ENCODE measurements around the gene BMP6.
"Not testable (repeated sequence)": the region's sequence is repeated elsewhere in the genome, so short reads cannot be mapped to it uniquely, and the experiment has no call there.

BMP6 gene

GRCh38 chr6:7803214-7803613 lies 77.3 kb downstream of the BMP6 start:
- Histone ChIP-seq H3K4me1 (ENCODE audit: control insufficient read depth, insufficient read depth, low read length) (no peaks in the 10 kb centered on the region), H3K27me3 (ENCODE audit: control insufficient read depth, insufficient read depth, low read length) (peaks cover 11% of the 10 kb centered on the region), H3K4me3 (ENCODE audit: low read length) (no peak overlapping the region), H3K9me3 (replicated peaks; ENCODE audit: low read length) (no peaks in the 10 kb centered on the region), H3K9ac (ENCODE audit: low read depth, low read length) (no peak overlapping the region), H3K4me2 (ENCODE audit: low read length) (no peak overlapping the region), H3K36me3 (ENCODE audit: insufficient read depth, low read length) (no peaks in the 10 kb centered on the region)

- H3K27me3 ChIP-seq (ENCODE audit: control insufficient read depth, insufficient read depth, low read length), result peaks cover 15% of the 10 kb centered on the region
- H3K36me3 ChIP-seq (ENCODE audit: insufficient read depth, low read length), result no peaks in the 10 kb centered on the region
- H3K4me2 ChIP-seq (ENCODE audit: low read length), result no peak overlapping the region
- no peak overlapping the region for H3K4me3 ChIP-seq (ENCODE audit: low read length)
- H3K4me1 ChIP-seq (ENCODE audit: control insufficient read depth, insufficient read depth, low read length), result no peaks in the 10 kb centered on the region
- H3K9ac ChIP-seq (ENCODE audit: low read depth, low read length), result no peak overlapping the region
- H3K9me3 ChIP-seq (replicated peaks; ENCODE audit: low read length), result no peaks in the 10 kb centered on the region
These were observed 79.4 kb downstream of the BMP6 start for GRCh38 chr6:7805078-7805849.

- no peaks in the 10 kb centered on the region for H3K36me3 ChIP-seq (ENCODE audit: insufficient read depth, low read length)
- H3K27me3 ChIP-seq (ENCODE audit: control insufficient read depth, insufficient read depth, low read length), result peaks cover 15% of the 10 kb centered on the region
These were observed 79.9 kb downstream of the BMP6 start for GRCh38 chr6:7805850-7806214.

GRCh38 chr6:7806711-7807110 lies 80.8 kb downstream of the BMP6 start:
- Histone ChIP-seq H3K9me3 (replicated peaks; ENCODE audit: low read length) (no peaks in the 10 kb centered on the region), H3K4me3 (ENCODE audit: low read length) (no peak overlapping the region), H3K4me2 (ENCODE audit: low read length) (no peak overlapping the region), H3K4me1 (ENCODE audit: control insufficient read depth, insufficient read depth, low read length) (no peaks in the 10 kb centered on the region), H3K36me3 (ENCODE audit: insufficient read depth, low read length) (no peaks in the 10 kb centered on the region), H3K27me3 (ENCODE audit: control insufficient read depth, insufficient read depth, low read length) (peaks cover 15% of the 10 kb centered on the region), H3K9ac (ENCODE audit: low read depth, low read length) (no peak overlapping the region)

More at GRCh38 chr6:7805850-7806214, 79.9 kb downstream of the BMP6 start:
- no peak overlapping the region for H3K9ac ChIP-seq (ENCODE audit: low read depth, low read length)
- H3K4me3 ChIP-seq (ENCODE audit: low read length), result no peak overlapping the region
- no peaks in the 10 kb centered on the region for H3K4me1 ChIP-seq (ENCODE audit: control insufficient read depth, insufficient read depth, low read length)
- no peaks in the 10 kb centered on the region for H3K9me3 ChIP-seq (replicated peaks; ENCODE audit: low read length)
- no peak overlapping the region for H3K4me2 ChIP-seq (ENCODE audit: low read length)

GRCh38 chr6:7809346-7809745 lies 83.4 kb downstream of the BMP6 start:
- Histone ChIP-seq H3K9me3 (replicated peaks; ENCODE audit: low read length) (no peaks in the 10 kb centered on the region), H3K4me3 (ENCODE audit: low read length) (no peak overlapping the region), H3K4me1 (ENCODE audit: control insufficient read depth, insufficient read depth, low read length) (no peaks in the 10 kb centered on the region), H3K27me3 (ENCODE audit: control insufficient read depth, insufficient read depth, low read length) (peaks cover 18% of the 10 kb centered on the region), H3K9ac (ENCODE audit: low read depth, low read length) (no peak overlapping the region), H3K36me3 (ENCODE audit: insufficient read depth, low read length) (no peaks in the 10 kb centered on the region), H3K4me2 (ENCODE audit: low read length) (peak overlapping the region; percentile 24)

- Histone ChIP-seq H3K27me3 (ENCODE audit: control insufficient read depth, insufficient read depth, low read length) (peaks cover 8% of the 10 kb centered on the region), H3K4me1 (ENCODE audit: control insufficient read depth, insufficient read depth, low read length) (no peaks in the 10 kb centered on the region), H3K4me3 (ENCODE audit: low read length) (no peak overlapping the region), H3K9ac (ENCODE audit: low read depth, low read length) (no peak overlapping the region), H3K36me3 (ENCODE audit: insufficient read depth, low read length) (no peaks in the 10 kb centered on the region), H3K4me2 (ENCODE audit: low read length) (no peak overlapping the region), H3K9me3 (replicated peaks; ENCODE audit: low read length) (no peaks in the 10 kb centered on the region)
These were observed 85.5 kb downstream of the BMP6 start for GRCh38 chr6:7811441-7811840.

- Histone ChIP-seq H3K4me1 (ENCODE audit: control insufficient read depth, insufficient read depth, low read length) (no peaks in the 10 kb centered on the region), H3K9me3 (replicated peaks; ENCODE audit: low read length) (no peaks in the 10 kb centered on the region), H3K4me3 (ENCODE audit: low read length) (no peak overlapping the region), H3K27me3 (ENCODE audit: control insufficient read depth, insufficient read depth, low read length) (peaks cover 8% of the 10 kb centered on the region), H3K36me3 (ENCODE audit: insufficient read depth, low read length) (no peaks in the 10 kb centered on the region), H3K4me2 (ENCODE audit: low read length) (no peak overlapping the region), H3K9ac (ENCODE audit: low read depth, low read length) (no peak overlapping the region)
These were observed 86.7 kb downstream of the BMP6 start for GRCh38 chr6:7812623-7813022.

- H3K27me3 ChIP-seq (ENCODE audit: control insufficient read depth, insufficient read depth, low read length), result peaks cover 9% of the 10 kb centered on the region
- no peaks in the 10 kb centered on the region for H3K36me3 ChIP-seq (ENCODE audit: insufficient read depth, low read length)
- no peaks in the 10 kb centered on the region for H3K4me1 ChIP-seq (ENCODE audit: control insufficient read depth, insufficient read depth, low read length)
- H3K4me2 ChIP-seq (ENCODE audit: low read length), result no peak overlapping the region
- H3K9ac ChIP-seq (ENCODE audit: low read depth, low read length), result no peak overlapping the region
- no peak overlapping the region for H3K4me3 ChIP-seq (ENCODE audit: low read length)
- H3K9me3 ChIP-seq (replicated peaks; ENCODE audit: low read length), result no peaks in the 10 kb centered on the region
These were observed 87.3 kb downstream of the BMP6 start for GRCh38 chr6:7813193-7813592.

- no peaks in the 10 kb centered on the region for H3K4me1 ChIP-seq (ENCODE audit: control insufficient read depth, insufficient read depth, low read length)
- no peak overlapping the region for H3K4me3 ChIP-seq (ENCODE audit: low read length)
- no peak overlapping the region for H3K4me2 ChIP-seq (ENCODE audit: low read length)
- peaks cover 13% of the 10 kb centered on the region for H3K27me3 ChIP-seq (ENCODE audit: control insufficient read depth, insufficient read depth, low read length)
- no peaks in the 10 kb centered on the region for H3K9me3 ChIP-seq (replicated peaks; ENCODE audit: low read length)
- no peak overlapping the region for H3K9ac ChIP-seq (ENCODE audit: low read depth, low read length)
- H3K36me3 ChIP-seq (ENCODE audit: insufficient read depth, low read length), result no peaks in the 10 kb centered on the region
These were observed 87.8 kb downstream of the BMP6 start for GRCh38 chr6:7813704-7814103.

DNA sequence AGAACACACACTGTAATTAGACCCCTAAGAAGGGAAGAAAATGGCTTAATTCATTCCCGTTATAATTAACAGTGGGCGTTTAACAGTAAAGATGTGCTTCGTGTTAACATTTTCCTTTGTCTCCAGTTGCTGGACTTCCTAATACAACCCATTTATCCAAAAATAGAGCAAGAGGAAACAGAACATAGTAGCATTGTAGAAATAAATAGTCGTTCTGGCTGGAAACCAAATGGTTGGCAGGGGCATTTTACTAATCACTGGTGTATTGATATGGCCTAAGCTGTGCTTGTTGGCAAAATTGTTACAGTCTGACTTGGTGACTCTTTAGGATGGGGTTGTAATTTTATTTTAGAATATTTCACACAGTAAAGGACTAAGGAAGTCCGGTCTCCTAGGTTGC lies 89.8 kb downstream of the BMP6 start:
- no peak overlapping the region for H3K9ac ChIP-seq (ENCODE audit: low read depth, low read length)
- H3K4me2 ChIP-seq (ENCODE audit: low read length), result no peak overlapping the region
- H3K4me1 ChIP-seq (ENCODE audit: control insufficient read depth, insufficient read depth, low read length), result peaks cover 15% of the 10 kb centered on the region
- H3K36me3 ChIP-seq (ENCODE audit: insufficient read depth, low read length), result no peaks in the 10 kb centered on the region
- H3K27me3 ChIP-seq (ENCODE audit: control insufficient read depth, insufficient read depth, low read length), result peaks cover 8% of the 10 kb centered on the region
- no peak overlapping the region for H3K4me3 ChIP-seq (ENCODE audit: low read length)
- H3K9me3 ChIP-seq (replicated peaks; ENCODE audit: low read length), result no peaks in the 10 kb centered on the region

GRCh38 chr6:7817184-7817583 lies 91.3 kb downstream of the BMP6 start:
- not testable (repeated sequence) for H3K4me2 ChIP-seq (ENCODE audit: low read length); H3K9me3 ChIP-seq (replicated peaks; ENCODE audit: low read length); H3K36me3 ChIP-seq (ENCODE audit: insufficient read depth, low read length); H3K4me3 ChIP-seq (ENCODE audit: low read length); H3K9ac ChIP-seq (ENCODE audit: low read depth, low read length); H3K27me3 ChIP-seq (ENCODE audit: control insufficient read depth, insufficient read depth, low read length)
- H3K4me1 ChIP-seq (ENCODE audit: control insufficient read depth, insufficient read depth, low read length), result peaks cover 15% of the 10 kb centered on the region
